Body of pancreas (tissue), 4 donors: ENCODE measurements around the gene MALT1.

Experiments used
- POLR2A ChIP-seq, 3 donors: fragments of 450-650 bp; IDR thresholded peaks; one replicate each; pipeline ENCODE4 v1.6.1; 2016; ENCODE audit warnings: antibody characterized with exemption in 3 of 3, mild to moderate bottlenecking in 2 of 3
- TF ChIP-seq, protein P1 (sequence below), 7 experiments: fragments of 450-650 bp in 4 of 7; fragments of 200-600 bp in 3 of 7; sonication (generic) in 3 of 7; IDR thresholded peaks; one replicate each; pipeline ENCODE4 v1.5.1; 2016 to 2019; ENCODE audit warnings: antibody characterized with exemption in 7 of 7

DNA sequence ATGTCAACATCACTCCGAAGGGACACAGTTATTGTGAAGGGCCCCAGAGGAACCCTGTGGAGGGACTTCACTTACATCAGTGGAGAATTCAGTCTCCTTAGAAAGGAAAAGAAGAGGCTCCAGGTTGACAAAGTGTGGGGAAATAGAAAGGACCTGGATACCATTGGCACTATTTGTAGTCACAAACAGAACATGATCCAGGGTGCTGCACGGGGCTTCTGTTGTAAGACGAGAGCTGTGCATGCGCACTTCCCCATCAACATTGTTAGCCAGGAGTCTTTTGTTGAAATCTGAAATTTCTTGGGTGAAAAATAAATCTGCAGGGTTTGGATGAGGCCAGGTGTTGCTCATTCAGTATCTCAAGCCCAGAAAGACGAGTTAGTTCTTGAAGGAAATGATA, 40.0 kb upstream of the MALT1 start:
- TF ChIP-seq, protein P1, sequence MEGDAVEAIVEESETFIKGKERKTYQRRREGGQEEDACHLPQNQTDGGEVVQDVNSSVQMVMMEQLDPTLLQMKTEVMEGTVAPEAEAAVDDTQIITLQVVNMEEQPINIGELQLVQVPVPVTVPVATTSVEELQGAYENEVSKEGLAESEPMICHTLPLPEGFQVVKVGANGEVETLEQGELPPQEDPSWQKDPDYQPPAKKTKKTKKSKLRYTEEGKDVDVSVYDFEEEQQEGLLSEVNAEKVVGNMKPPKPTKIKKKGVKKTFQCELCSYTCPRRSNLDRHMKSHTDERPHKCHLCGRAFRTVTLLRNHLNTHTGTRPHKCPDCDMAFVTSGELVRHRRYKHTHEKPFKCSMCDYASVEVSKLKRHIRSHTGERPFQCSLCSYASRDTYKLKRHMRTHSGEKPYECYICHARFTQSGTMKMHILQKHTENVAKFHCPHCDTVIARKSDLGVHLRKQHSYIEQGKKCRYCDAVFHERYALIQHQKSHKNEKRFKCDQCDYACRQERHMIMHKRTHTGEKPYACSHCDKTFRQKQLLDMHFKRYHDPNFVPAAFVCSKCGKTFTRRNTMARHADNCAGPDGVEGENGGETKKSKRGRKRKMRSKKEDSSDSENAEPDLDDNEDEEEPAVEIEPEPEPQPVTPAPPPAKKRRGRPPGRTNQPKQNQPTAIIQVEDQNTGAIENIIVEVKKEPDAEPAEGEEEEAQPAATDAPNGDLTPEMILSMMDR (IDR thresholded peaks at IDR 0.05) = no peak
- no peak for TF ChIP-seq POLR2A (IDR thresholded peaks at IDR 0.05)
